Measurements from ENCODE around the gene UBL3. TPM values are rescaled to one million over a fixed set of nuclear protein-coding genes. Genes with fewer than 3 reads are reported as not detected.

Gene UBL3
- total and polyA plus RNA-seq, 2 of the 8 experiments (the other 6 are each of a cell fraction or from before 2014, with no cell fraction given) = 5.3 to 16.1 TPM

DNA sequence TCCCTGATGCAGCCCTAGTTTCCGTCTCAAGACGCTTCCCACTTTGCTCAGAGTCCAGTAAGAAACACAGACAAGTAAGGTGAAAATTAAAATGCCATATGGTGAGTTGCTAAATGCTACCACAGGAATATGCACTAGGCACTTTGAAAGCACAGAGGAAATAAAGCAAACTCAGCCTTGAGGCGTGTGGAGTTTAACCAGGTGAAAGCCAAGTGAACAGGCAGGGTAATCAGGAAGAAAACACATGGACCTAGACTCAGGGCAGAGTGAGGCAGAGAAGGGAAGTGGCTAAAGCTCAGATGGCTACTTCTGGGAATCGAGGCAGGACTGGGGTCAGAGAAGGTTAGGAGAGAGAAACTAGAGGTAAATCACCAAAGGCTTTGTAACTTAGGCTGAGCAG lies 5.4 kb upstream of the UBL3 start (continued):
- TF ChIP-seq, protein P1, sequence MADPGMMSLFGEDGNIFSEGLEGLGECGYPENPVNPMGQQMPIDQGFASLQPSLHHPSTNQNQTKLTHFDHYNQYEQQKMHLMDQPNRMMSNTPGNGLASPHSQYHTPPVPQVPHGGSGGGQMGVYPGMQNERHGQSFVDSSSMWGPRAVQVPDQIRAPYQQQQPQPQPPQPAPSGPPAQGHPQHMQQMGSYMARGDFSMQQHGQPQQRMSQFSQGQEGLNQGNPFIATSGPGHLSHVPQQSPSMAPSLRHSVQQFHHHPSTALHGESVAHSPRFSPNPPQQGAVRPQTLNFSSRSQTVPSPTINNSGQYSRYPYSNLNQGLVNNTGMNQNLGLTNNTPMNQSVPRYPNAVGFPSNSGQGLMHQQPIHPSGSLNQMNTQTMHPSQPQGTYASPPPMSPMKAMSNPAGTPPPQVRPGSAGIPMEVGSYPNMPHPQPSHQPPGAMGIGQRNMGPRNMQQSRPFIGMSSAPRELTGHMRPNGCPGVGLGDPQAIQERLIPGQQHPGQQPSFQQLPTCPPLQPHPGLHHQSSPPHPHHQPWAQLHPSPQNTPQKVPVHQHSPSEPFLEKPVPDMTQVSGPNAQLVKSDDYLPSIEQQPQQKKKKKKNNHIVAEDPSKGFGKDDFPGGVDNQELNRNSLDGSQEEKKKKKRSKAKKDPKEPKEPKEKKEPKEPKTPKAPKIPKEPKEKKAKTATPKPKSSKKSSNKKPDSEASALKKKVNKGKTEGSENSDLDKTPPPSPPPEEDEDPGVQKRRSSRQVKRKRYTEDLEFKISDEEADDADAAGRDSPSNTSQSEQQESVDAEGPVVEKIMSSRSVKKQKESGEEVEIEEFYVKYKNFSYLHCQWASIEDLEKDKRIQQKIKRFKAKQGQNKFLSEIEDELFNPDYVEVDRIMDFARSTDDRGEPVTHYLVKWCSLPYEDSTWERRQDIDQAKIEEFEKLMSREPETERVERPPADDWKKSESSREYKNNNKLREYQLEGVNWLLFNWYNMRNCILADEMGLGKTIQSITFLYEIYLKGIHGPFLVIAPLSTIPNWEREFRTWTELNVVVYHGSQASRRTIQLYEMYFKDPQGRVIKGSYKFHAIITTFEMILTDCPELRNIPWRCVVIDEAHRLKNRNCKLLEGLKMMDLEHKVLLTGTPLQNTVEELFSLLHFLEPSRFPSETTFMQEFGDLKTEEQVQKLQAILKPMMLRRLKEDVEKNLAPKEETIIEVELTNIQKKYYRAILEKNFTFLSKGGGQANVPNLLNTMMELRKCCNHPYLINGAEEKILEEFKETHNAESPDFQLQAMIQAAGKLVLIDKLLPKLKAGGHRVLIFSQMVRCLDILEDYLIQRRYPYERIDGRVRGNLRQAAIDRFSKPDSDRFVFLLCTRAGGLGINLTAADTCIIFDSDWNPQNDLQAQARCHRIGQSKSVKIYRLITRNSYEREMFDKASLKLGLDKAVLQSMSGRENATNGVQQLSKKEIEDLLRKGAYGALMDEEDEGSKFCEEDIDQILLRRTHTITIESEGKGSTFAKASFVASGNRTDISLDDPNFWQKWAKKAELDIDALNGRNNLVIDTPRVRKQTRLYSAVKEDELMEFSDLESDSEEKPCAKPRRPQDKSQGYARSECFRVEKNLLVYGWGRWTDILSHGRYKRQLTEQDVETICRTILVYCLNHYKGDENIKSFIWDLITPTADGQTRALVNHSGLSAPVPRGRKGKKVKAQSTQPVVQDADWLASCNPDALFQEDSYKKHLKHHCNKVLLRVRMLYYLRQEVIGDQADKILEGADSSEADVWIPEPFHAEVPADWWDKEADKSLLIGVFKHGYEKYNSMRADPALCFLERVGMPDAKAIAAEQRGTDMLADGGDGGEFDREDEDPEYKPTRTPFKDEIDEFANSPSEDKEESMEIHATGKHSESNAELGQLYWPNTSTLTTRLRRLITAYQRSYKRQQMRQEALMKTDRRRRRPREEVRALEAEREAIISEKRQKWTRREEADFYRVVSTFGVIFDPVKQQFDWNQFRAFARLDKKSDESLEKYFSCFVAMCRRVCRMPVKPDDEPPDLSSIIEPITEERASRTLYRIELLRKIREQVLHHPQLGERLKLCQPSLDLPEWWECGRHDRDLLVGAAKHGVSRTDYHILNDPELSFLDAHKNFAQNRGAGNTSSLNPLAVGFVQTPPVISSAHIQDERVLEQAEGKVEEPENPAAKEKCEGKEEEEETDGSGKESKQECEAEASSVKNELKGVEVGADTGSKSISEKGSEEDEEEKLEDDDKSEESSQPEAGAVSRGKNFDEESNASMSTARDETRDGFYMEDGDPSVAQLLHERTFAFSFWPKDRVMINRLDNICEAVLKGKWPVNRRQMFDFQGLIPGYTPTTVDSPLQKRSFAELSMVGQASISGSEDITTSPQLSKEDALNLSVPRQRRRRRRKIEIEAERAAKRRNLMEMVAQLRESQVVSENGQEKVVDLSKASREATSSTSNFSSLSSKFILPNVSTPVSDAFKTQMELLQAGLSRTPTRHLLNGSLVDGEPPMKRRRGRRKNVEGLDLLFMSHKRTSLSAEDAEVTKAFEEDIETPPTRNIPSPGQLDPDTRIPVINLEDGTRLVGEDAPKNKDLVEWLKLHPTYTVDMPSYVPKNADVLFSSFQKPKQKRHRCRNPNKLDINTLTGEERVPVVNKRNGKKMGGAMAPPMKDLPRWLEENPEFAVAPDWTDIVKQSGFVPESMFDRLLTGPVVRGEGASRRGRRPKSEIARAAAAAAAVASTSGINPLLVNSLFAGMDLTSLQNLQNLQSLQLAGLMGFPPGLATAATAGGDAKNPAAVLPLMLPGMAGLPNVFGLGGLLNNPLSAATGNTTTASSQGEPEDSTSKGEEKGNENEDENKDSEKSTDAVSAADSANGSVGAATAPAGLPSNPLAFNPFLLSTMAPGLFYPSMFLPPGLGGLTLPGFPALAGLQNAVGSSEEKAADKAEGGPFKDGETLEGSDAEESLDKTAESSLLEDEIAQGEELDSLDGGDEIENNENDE (IDR thresholded peaks at IDR 0.05; ENCODE audit: insufficient replicate concordance, low read length) = no peak
- no peak for TF ChIP-seq NANOG (IDR thresholded peaks at IDR 0.05; ENCODE audit: insufficient read depth, low read depth, low read length, poor library complexity, severe bottlenecking)
- TF ChIP-seq BRCA1 (IDR thresholded peaks at IDR 0.05; ENCODE audit: low read depth, low read length) = no peak
